HepG2 (cell line): ENCODE data around the gene DOK1. TPM values are rescaled to one million over a fixed set of nuclear protein-coding genes. Genes with fewer than 3 reads are reported as not detected.

Experiments
- ATAC-seq: fragments of 200-7000 bp; cut with Tn5 transposase; 3 replicates; pipeline ENCODE4 v1.9.1; 2020; ENCODE audit warnings: mild to moderate bottlenecking, moderate library complexity
- BruUV-seq: library from RNA; stranded (reverse); fragments of 400-500 nt; replicated peaks from 2 replicates; lab custom pipeline; 2021; lab: Mats Ljungman, UMichigan
- CTCF ChIA-PET: fragments of 300-600 bp; formaldehyde crosslinking; extraction: SDS; loops from one replicate; lab custom pipeline; 2021; ENCODE audit warnings: low total read pairs, inconsistent platforms, low intra/inter-chr PET ratio; lab: Yijun Ruan, JAX
- POLR2A ChIA-PET: fragments of 350-600 bp; sonication (Branson Sonifier 250); formaldehyde crosslinking; loops from one replicate; lab custom pipeline; 2020; ENCODE audit warnings: antibody characterized with exemption, inconsistent platforms; lab: Yijun Ruan, JAX
- DNase-seq: peaks from one replicate; pipeline ENCODE4 v3.0.0-alpha.2; 2015; ENCODE audit warnings: low spot score
- FAIRE-seq: peaks from 3 replicates; lab custom pipeline; 2011; peaks lifted over from hg19 to GRCh38; lab: Jason Lieb, UNC
- H2AFZ ChIP-seq: one replicate; pipeline ENCODE4 v1.6.1; 2011; ENCODE audit warnings: low read length, inconsistent platforms
- H3K27ac ChIP-seq: fragments of 300-600 bp; 3 replicates; pipeline ENCODE4 v1.8.0; 2011; ENCODE audit warnings: mixed run types, mild to moderate bottlenecking, mixed read lengths, low read length, inconsistent platforms; ENCODE audit not compliant: insufficient read depth; ENCODE audit errors: extremely low read length
- H3K27me3 ChIP-seq, 2 experiments: fragments of 200-600 bp in 1 of 2; 2 replicates in 1 of 2; 3 replicates in 1 of 2; pipeline versions ENCODE4 v1.6.0 to v1.8.0; 2011; ENCODE audit warnings: low read length in 2 of 2, mild to moderate bottlenecking in 2 of 2, moderate library complexity in 2 of 2, inconsistent platforms in 1 of 2; ENCODE audit not compliant: insufficient read depth in 2 of 2, control insufficient read depth in 1 of 2
- H3K36me3 ChIP-seq, 2 experiments: fragments of 200-600 bp in 1 of 2; replicated peaks in 1 of 2; 2 replicates in 1 of 2; 3 replicates in 1 of 2; pipeline versions ENCODE4 v1.5.1 to v1.8.0; 2011; ENCODE audit warnings: low read length in 2 of 2, inconsistent platforms in 1 of 2; ENCODE audit not compliant: insufficient read depth in 2 of 2, control insufficient read depth in 1 of 2
- H3K4me1 ChIP-seq: 2 replicates; pipeline ENCODE4 v1.5.1; 2012; ENCODE audit warnings: low read length, inconsistent platforms; ENCODE audit not compliant: insufficient read depth
- H3K4me2 ChIP-seq: 2 replicates; pipeline ENCODE4 v1.6.0; 2011; ENCODE audit warnings: low read depth, low read length, inconsistent platforms
- H3K4me3 ChIP-seq, 3 experiments: fragments of 200-600 bp in 1 of 3; sonication (generic), shearing (Covaris generic) in 1 of 3; replicated peaks in 1 of 3; 2 replicates each; pipeline ENCODE4 v1.5.1; 2011 to 2016; ENCODE audit warnings: low read length in 3 of 3, inconsistent platforms in 2 of 3, low read depth in 2 of 3, mild to moderate bottlenecking in 2 of 3, control low read depth in 1 of 3, mixed read lengths in 1 of 3; ENCODE audit not compliant: insufficient read depth in 1 of 3
- H3K79me2 ChIP-seq: one replicate; pipeline ENCODE4 v1.6.1; 2011; ENCODE audit warnings: low read length, inconsistent platforms; ENCODE audit not compliant: insufficient read depth
- H3K9ac ChIP-seq: 2 replicates; pipeline ENCODE4 v1.6.0; 2011; ENCODE audit warnings: mild to moderate bottlenecking, low read depth, low read length, inconsistent platforms; ENCODE audit not compliant: insufficient read depth
- H3K9me3 ChIP-seq: 2 replicates; pipeline ENCODE4 v1.5.1; 2012; ENCODE audit warnings: mild to moderate bottlenecking, low read length
- H4K20me1 ChIP-seq: 2 replicates; pipeline ENCODE4 v1.6.0; 2011; ENCODE audit warnings: inconsistent platforms, mild to moderate bottlenecking, low read length, moderate library complexity; ENCODE audit not compliant: insufficient read depth
- CEBPG ChIP-seq: IDR thresholded peaks from 2 replicates; pipeline ENCODE4 v1.6.1; 2016
- CEBPZ ChIP-seq: IDR thresholded peaks from 2 replicates; pipeline ENCODE4 v1.6.1; 2012; ENCODE audit warnings: low read length, improper control_type of control experiment
- GATA4 ChIP-seq: sonication (generic); IDR thresholded peaks from 2 replicates; pipeline ENCODE4 v1.6.1; 2016; ENCODE audit warnings: antibody characterized with exemption, low read depth, borderline replicate concordance
- KLF6 ChIP-seq: IDR thresholded peaks from 2 replicates; pipeline ENCODE4 v1.8.0; 2016; ENCODE audit warnings: missing biosample characterization, missing genetic modification reagents
- NCOA5 ChIP-seq: sonication (generic); formaldehyde crosslinking; IDR thresholded peaks from 2 replicates; pipeline ENCODE4 v1.4.0; 2020; ENCODE audit warnings: missing genetic modification reagents
- WGBS: methylation state at CpG from one replicate; pipeline ENCODE4 v1.1.6; 2017; ENCODE audit warnings: low lambda C conversion rate; 5-methylcytosine and 5-hydroxymethylcytosine counted together
- in situ Hi-C: cut with HindIII; loops from 2 replicates; pipeline ENCODE4 v1.10.0; 2017; ENCODE audit warnings: low pct_unique_long_range_greater_than_20kb; ENCODE audit not compliant: extremely low pct_ligation_motif_present
- intact Hi-C: fragments of 100-400 bp; cut with micrococcal nuclease; formaldehyde crosslinking; loops from one replicate; pipeline ENCODE4 v1.10.0; 2022; ENCODE audit not compliant: unreplicated experiment
- polyA plus RNA-seq, 8 experiments: library from polyadenylated mRNA; depleted of rRNA in 3 of 8; stranded (reverse) in 7 of 8; unstranded in 1 of 8; fragments of >200 nt; fragmentation: Illumina TruSeq in 4 of 8; extraction: Trizol in 4 of 8; gene quantifications; 2 replicates each; pipeline versions ENCODE4 v1.2.1 to v1.2.3, GENCODE V29; 2011 to 2016; ENCODE audit warnings: low read depth in 4 of 8, missing spikeins in 1 of 8, mixed read lengths in 1 of 8; ENCODE audit not compliant: insufficient read depth in 1 of 8
- total RNA-seq, 5 experiments: library from RNA; depleted of rRNA; stranded (reverse); fragments of >200 nt; fragmentation: Illumina TruSeq; extraction: Trizol; gene quantifications; 2 replicates each; pipeline ENCODE4 v1.2.3, GENCODE V29; 2016; ENCODE audit warnings: low read depth in 1 of 5
- TF ChIP-seq, protein P1 (sequence below): sonication (generic); formaldehyde crosslinking; conservative IDR thresholded peaks from 2 replicates; pipeline ENCODE4 v1.5.0; 2020; ENCODE audit warnings: missing genetic modification reagents

The DOK1 gene
- total and polyA plus RNA-seq, 2 of the 13 experiments (the other 11 are each of a cell fraction or from before 2014, with no cell fraction given) = 0.53 to 0.74 TPM

DNA sequence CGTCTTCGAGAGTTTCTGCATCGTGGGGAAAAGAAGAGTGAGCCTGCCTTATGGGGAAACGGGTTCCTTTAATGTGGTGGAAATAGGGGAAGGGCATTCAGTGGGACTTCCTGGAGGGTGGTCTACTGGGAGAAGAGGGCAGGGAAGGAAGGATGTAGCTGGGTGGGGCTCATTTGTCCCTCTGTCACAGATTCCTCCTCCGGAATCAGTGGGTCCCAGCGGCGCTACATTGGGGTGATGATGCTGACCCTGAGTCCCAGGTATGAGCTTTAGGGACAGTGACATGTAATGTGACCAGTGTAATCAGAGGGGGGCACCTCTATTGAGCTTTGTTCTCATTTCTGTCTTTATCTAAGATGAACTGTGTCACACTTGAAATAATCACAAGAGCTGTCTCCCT, 22.9 kb upstream of the DOK1 start:
- Histone ChIP-seq H2AFZ (no peak overlapping the region), H3K27ac (no peak overlapping the region), H4K20me1 (no peaks in the 10 kb centered on the region), H3K36me3 (peaks cover 15 to 29% of the 10 kb centered on the region in 2 experiments), H3K4me3 (no peak overlapping the region), H3K9ac (no peak overlapping the region), H3K4me2 (no peak overlapping the region), H3K79me2 (peaks cover 30% of the 10 kb centered on the region), H3K9me3 (no peaks in the 10 kb centered on the region), H3K27me3 (peaks cover 4 to 9% of the 10 kb centered on the region in 2 experiments; a peak in 3 of 5 replicates), H3K4me1 (peaks cover 38% of the 10 kb centered on the region)
- in situ Hi-C loops (no loop called here), intact Hi-C loops (loop anchor here (1.0 kb wide), 1 partner anchor 198 kb away; no protein-coding TSS in a partner anchor)
- no peak for TF ChIP-seq KLF6 (CRISPR knock-in tag)
- no peak for TF ChIP-seq CEBPG (CRISPR knock-in tag)
- TF ChIP-seq CEBPZ = no peak
- no peak for TF ChIP-seq GATA4
- TF ChIP-seq, protein P1, sequence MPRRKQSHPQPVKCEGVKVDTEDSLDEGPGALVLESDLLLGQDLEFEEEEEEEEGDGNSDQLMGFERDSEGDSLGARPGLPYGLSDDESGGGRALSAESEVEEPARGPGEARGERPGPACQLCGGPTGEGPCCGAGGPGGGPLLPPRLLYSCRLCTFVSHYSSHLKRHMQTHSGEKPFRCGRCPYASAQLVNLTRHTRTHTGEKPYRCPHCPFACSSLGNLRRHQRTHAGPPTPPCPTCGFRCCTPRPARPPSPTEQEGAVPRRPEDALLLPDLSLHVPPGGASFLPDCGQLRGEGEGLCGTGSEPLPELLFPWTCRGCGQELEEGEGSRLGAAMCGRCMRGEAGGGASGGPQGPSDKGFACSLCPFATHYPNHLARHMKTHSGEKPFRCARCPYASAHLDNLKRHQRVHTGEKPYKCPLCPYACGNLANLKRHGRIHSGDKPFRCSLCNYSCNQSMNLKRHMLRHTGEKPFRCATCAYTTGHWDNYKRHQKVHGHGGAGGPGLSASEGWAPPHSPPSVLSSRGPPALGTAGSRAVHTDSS (CRISPR knock-in tag) = no peak
- TF ChIP-seq NCOA5 (CRISPR knock-in tag) = no peak
- 99% methylated on average over 7 of the region's 7 CpGs for WGBS
- CTCF ChIA-PET = interaction anchor here (1.2 to 2.4 kb wide), 5 partner anchors 25 to 282 kb away, joined by 4 to 19 read pairs (median 5); partner anchors contain the start of genes CCDC142, PCGF1 and TTC31
- ATAC-seq = no peak
- DNase-seq = no peak
- POLR2A ChIA-PET = interaction anchor here (0.7 to 5.9 kb wide), 6 partner anchors 23 to 74 kb away, joined by 3 to 76 read pairs (median 12); partner anchors contain the start of genes CCDC142, LBX2, PCGF1 and TTC31
- BruUV-seq = no TSS peak
- FAIRE-seq = no peak
